Transverse colon (tissue), 4 donors: ENCODE data around the gene CBLIF. TPM values are rescaled to one million over a fixed set of nuclear protein-coding genes. Genes with fewer than 3 reads are reported as not detected.

Experiments used
- DNase-seq: peaks from one replicate; pipeline ENCODE4 v3.0.0-alpha.2; 2019
- H3K27ac ChIP-seq, 4 donors: fragments of 200-600 bp; sonication (generic); 2 replicates each; pipeline ENCODE4 v1.5.1; 2016 to 2018; ENCODE audit warnings: inconsistent platforms in 4 of 4
- H3K27me3 ChIP-seq: fragments of 200-600 bp; sonication (generic); 2 replicates; pipeline ENCODE4 v1.5.1; 2017; ENCODE audit warnings: inconsistent platforms
- H3K36me3 ChIP-seq, 4 donors: fragments of 200-600 bp; sonication (generic); 2 replicates each; pipeline ENCODE4 v1.5.1; 2017 to 2019; ENCODE audit warnings: inconsistent platforms in 4 of 4
- H3K4me1 ChIP-seq, 4 donors: fragments of 200-600 bp; sonication (generic); 2 replicates each; pipeline ENCODE4 v1.5.1; 2017 to 2020; ENCODE audit warnings: inconsistent platforms in 4 of 4
- H3K4me3 ChIP-seq, 4 donors: fragments of 200-600 bp; sonication (generic); 1 replicate in 1 of 4; 2 replicates in 3 of 4; pipeline versions ENCODE4 v1.5.1 to v1.6.1; 2017 to 2019; ENCODE audit warnings: inconsistent platforms in 4 of 4
- H3K9me3 ChIP-seq, 2 donors: fragments of 200-600 bp; sonication (generic); 2 replicates each; pipeline ENCODE4 v1.5.1; 2017 to 2019; ENCODE audit warnings: inconsistent platforms in 2 of 2
- EP300 ChIP-seq: sonication (generic); formaldehyde crosslinking; IDR thresholded peaks from one replicate; pipeline ENCODE4 v1.6.1; 2017; ENCODE audit warnings: antibody characterized with exemption, low read depth
- POLR2A ChIP-seq: fragments of 450-650 bp; IDR thresholded peaks from one replicate; pipeline ENCODE4 v1.6.1; 2016; ENCODE audit warnings: antibody characterized with exemption, mild to moderate bottlenecking, moderate library complexity
- POLR2AphosphoS5 ChIP-seq, 3 donors: sonication (generic); formaldehyde crosslinking; IDR thresholded peaks; one replicate each; pipeline ENCODE4 v1.6.1; 2016; ENCODE audit warnings: antibody characterized with exemption in 3 of 3
- WGBS, 2 donors: methylation state at CpG; one replicate each; pipeline ENCODE4 v1.1.5; 2018; ENCODE audit warnings: low coverage in 1 of 2; 5-methylcytosine and 5-hydroxymethylcytosine counted together
- in situ Hi-C, 4 donors: fragments of 200-750 bp; cut with MboI; loops; one replicate each; pipeline versions ENCODE4 v1.15.0 to v1.15.1; 2017; ENCODE audit warnings: low sequenced_read_pairs in 3 of 4, low pct_ligation_motif_present in 1 of 4, low pct_unique_long_range_greater_than_20kb in 1 of 4
- intact Hi-C: fragments of 100-400 bp; cut with DNase I; formaldehyde crosslinking; loops from one replicate; pipeline ENCODE4 v1.15.1; 2023; ENCODE audit warnings: low total_unique reads
- total RNA-seq, 4 donors: library from RNA; depleted of rRNA; stranded (reverse); fragments of >200 nt; gene quantifications; one replicate each; pipeline ENCODE4 v1.1.0, GENCODE V29; 2016
- TF ChIP-seq, protein P1 (sequence below), 5 experiments: fragments of 200-600 bp in 3 of 5; fragments of 450-650 bp in 2 of 5; sonication (generic) in 3 of 5; IDR thresholded peaks; 1 replicate in 2 of 5; 2 replicates in 3 of 5; pipeline ENCODE4 v1.5.1; 2016 to 2017; ENCODE audit warnings: antibody characterized with exemption in 5 of 5, inconsistent platforms in 3 of 5, mild to moderate bottlenecking in 2 of 5, moderate library complexity in 1 of 5

The CBLIF gene
- total RNA-seq, 4 donors from 2014 or later, result not detected

DNA sequence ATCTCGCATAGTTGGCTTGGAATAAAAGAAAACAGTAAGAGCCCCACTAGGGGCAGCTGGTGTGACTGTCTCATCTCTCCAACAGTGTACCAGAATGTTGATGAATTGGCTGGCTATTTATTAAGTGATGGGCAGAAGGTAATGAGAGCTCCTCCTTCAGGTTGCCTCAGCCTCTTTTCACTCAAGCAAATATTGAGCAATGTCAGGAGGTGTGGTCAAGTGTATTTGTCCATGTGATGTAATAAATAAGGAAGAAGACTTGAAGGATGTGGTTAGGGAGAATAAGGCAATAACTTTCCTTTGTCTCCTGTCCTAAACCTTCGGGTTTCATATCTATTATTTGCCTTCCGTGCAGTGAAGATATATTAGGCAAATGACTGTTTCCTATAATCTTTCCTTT is 21.1 kb upstream of the CBLIF start, which contains the start of gene TCN1:
Gene TCN1, minus strand, starts transcription at position 91 of the 400 bp plus-strand sequence. Its CDS starts 17 bp downstream, at position 74.
- TF ChIP-seq EP300, result no peak
- no peak for TF ChIP-seq POLR2AphosphoS5 (IDR thresholded peaks at IDR 0.05)
- no peak for TF ChIP-seq POLR2A
- TF ChIP-seq, protein P1, sequence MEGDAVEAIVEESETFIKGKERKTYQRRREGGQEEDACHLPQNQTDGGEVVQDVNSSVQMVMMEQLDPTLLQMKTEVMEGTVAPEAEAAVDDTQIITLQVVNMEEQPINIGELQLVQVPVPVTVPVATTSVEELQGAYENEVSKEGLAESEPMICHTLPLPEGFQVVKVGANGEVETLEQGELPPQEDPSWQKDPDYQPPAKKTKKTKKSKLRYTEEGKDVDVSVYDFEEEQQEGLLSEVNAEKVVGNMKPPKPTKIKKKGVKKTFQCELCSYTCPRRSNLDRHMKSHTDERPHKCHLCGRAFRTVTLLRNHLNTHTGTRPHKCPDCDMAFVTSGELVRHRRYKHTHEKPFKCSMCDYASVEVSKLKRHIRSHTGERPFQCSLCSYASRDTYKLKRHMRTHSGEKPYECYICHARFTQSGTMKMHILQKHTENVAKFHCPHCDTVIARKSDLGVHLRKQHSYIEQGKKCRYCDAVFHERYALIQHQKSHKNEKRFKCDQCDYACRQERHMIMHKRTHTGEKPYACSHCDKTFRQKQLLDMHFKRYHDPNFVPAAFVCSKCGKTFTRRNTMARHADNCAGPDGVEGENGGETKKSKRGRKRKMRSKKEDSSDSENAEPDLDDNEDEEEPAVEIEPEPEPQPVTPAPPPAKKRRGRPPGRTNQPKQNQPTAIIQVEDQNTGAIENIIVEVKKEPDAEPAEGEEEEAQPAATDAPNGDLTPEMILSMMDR (IDR thresholded peaks at IDR 0.05), result no peak
- in situ Hi-C loops (no loop called here), intact Hi-C loops (no loop called here)
- DNase-seq, result no peak
- Histone ChIP-seq H3K36me3 (no peaks in the 10 kb centered on the region), H3K4me1 (no peaks in the 10 kb centered on the region), H3K9me3 (peaks cover 0 to 3% of the 10 kb centered on the region in 2 donors), H3K27me3 (no peaks in the 10 kb centered on the region), H3K27ac (no peak within 1 kb of the TSS), H3K4me3 (no peak within 1 kb of the TSS)
- WGBS, 2 donors, result 49 to 62% methylated on average over 3 of the region's 3 CpGs

GRCh38 chr11:59865031-59865430 is 19.7 kb upstream of the CBLIF start:
- intact Hi-C loops (no loop called here), in situ Hi-C loops (no loop called here)
- 64 to 68% methylated on average over 1 of the region's 1 CpG for WGBS, 2 donors
- Histone ChIP-seq H3K27ac (no peak overlapping the region), H3K9me3 (no peaks in the 10 kb centered on the region), H3K27me3 (no peaks in the 10 kb centered on the region), H3K4me1 (no peaks in the 10 kb centered on the region), H3K36me3 (no peaks in the 10 kb centered on the region), H3K4me3 (no peak overlapping the region)
- TF ChIP-seq, protein P1 (IDR thresholded peaks at IDR 0.05), result no peak
- TF ChIP-seq EP300, result no peak
- no peak for TF ChIP-seq POLR2A
- TF ChIP-seq POLR2AphosphoS5 (IDR thresholded peaks at IDR 0.05), result no peak
- DNase-seq, result no peak

GRCh38 chr11:59862252-59862651 is 17.0 kb upstream of the CBLIF start:
- in situ Hi-C loops, result no loop called here
- Histone ChIP-seq H3K4me3 (no peak overlapping the region), H3K4me1 (no peaks in the 10 kb centered on the region), H3K27me3 (no peaks in the 10 kb centered on the region), H3K9me3 (no peaks in the 10 kb centered on the region), H3K27ac (no peak overlapping the region), H3K36me3 (no peaks in the 10 kb centered on the region)
- WGBS, 2 donors, result 64 to 84% methylated on average over 3 of the region's 3 CpGs
- DNase-seq, result no peak
- no peak for TF ChIP-seq EP300
- no peak for TF ChIP-seq POLR2A
- TF ChIP-seq, protein P1 (IDR thresholded peaks at IDR 0.05), result no peak
- intact Hi-C loops, result no loop called here

DNA sequence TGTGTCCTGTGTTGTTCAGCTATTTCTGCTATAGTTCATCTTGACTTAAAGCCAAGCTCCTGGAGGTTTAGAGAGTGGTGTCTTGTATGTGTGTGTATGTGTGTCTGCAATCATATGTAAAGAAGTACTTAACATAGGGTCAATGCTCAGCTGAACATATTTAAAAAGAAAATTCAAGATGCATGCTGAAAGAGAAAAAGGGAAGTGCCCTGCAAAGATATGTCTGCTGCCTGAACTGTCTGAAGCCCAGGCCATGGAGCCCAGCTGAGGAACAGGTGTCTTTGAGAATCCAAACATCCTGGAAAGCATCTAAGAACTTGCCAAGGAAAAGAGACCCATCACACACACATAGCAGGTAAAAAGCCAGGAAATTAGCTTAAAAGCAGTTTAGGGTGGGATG is 14.4 kb upstream of the CBLIF start:
- H3K4me1 ChIP-seq, result peaks cover 0 to 3% (median 0%) of the 10 kb centered on the region in 4 donors
- no peak overlapping the region for H3K4me3 ChIP-seq
- no peaks in the 10 kb centered on the region for H3K9me3 ChIP-seq
- H3K27me3 ChIP-seq, result no peaks in the 10 kb centered on the region
- TF ChIP-seq POLR2A, result no peak
- TF ChIP-seq EP300, result no peak
- TF ChIP-seq POLR2AphosphoS5 (IDR thresholded peaks at IDR 0.05), result no peak
- TF ChIP-seq, protein P1 (IDR thresholded peaks at IDR 0.05), result no peak
- in situ Hi-C loops (no loop called here), intact Hi-C loops (no loop called here)
- H3K36me3 ChIP-seq, result no peaks in the 10 kb centered on the region
- DNase-seq, result no peak
- H3K27ac ChIP-seq, result no peak overlapping the region
